Fibroblast of skin of left biceps (primary cell): ENCODE data around the gene SLC25A30.
"Not testable (repeated sequence)": the region's sequence is repeated elsewhere in the genome, so short reads cannot be mapped to it uniquely, and the experiment has no call there.

ENCODE experiments used
- DNase-seq, 2 experiments: peaks; one replicate each; pipeline ENCODE4 v3.0.0-alpha.2; 2013; ENCODE audit warnings: low read depth in 2 of 2

The SLC25A30 gene

DNA sequence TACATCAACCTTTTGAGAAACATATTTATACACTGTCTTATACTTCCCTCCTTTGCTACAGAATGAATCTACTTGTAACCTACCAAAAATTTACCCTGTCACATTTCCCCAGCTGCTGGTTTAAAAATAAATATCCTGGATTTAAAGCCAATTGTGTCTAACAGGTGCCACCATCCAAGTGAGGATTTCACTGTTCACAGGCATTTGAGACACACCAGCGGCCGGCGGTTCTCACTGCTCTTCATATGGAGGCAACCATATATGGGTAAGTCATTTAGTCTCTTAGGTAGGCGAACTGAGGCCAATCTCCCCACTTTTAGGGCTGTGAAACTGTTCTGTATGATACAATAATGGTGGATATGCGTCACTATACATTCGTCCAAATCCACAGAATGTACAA, 26.2 kb downstream of the SLC25A30 start:
- no peak for DNase-seq

DNA sequence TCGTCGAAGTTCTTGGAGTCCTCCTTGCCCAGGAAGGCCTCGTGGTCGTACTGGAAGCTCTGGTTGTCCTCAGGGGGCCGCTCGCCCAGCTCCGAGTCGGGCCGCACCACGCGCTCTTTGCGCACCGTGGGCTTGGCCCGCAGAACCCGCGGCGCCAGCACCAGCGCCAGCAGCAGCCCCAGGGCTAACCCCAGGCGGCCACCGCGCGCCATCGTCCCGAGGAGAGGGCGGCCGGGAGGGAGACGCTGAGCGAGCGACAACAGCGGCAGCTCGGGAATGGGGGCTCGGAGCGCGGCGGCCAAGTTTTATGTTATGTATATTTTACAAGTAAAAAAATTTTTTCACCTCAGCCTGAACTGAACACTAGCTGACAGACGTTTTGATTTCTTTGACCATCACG, 27.0 kb downstream of the SLC25A30 start:
- DNase-seq = not testable (repeated sequence)

DNA sequence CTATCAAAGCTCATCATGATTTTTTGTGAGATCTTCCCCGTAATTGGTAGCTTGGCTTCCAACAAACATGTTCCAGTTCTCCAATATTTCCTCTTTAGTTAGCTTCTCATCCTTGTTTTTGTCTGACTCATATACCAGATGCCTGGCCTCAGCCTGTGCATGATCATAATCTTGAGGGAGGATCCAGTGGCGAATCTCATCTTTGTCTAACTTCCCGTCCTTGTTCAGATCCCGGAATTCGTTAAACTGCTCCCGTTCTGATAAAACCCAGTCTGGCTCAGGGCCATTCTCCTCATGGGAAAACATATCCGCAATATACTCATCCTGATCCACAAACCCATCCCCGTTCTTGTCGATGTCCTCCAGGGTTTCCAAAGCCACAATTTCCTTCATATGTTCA, 27.8 kb downstream of the SLC25A30 start:
- not testable (repeated sequence) for DNase-seq

DNA sequence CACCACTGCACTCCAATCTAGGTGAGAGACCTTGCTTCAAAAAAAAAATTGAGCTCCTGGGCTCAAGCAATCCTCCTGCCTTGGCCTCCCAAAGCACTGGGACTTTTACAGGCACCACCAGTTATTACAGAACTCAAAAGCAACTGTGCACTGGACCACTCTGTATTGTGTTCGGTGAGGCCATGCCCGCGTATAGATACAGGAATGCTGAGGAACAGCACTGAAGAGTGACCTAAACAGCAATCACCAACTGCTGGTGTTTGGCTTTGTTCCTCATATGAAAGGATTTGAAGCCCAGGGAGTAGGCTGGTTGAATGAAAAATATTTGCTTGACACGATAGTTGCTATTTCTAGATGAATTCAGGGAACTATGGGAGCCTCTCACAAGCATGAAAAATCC, 29.5 kb downstream of the SLC25A30 start:
- DNase-seq = no peak

DNA sequence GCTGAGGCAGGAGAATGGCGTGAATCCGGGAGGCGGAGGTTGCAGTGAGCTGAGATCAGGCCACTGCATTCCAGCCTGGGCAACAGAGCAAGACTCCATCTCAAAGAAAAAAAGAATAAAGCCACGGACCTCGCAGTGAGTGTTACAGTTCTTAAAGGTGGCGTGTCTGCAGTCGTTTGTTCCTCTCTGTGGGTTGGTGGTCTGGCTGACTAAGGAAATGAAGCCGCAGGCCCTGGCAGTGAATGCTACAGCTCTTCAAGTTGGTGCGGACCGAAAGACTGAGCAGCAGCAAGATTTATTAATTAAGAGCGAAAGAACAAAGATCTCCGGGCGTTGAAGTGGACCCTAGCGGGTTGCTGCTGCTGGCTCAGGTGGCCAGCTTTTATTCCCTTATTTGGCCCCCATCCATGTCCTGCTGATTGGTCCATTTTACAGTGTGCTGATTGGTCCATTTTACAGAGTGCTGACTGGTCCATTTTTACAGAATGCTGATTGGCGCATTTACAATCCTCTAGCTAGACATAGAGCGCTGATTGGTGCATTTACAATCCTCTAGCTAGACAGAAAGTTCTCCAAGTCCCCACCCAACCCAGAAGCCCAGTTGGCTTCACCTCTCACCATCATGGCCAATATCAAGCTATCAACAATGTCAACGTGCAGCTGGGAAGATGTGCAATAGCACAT, 31.1 kb downstream of the SLC25A30 start:
- not testable (repeated sequence) for DNase-seq

DNA sequence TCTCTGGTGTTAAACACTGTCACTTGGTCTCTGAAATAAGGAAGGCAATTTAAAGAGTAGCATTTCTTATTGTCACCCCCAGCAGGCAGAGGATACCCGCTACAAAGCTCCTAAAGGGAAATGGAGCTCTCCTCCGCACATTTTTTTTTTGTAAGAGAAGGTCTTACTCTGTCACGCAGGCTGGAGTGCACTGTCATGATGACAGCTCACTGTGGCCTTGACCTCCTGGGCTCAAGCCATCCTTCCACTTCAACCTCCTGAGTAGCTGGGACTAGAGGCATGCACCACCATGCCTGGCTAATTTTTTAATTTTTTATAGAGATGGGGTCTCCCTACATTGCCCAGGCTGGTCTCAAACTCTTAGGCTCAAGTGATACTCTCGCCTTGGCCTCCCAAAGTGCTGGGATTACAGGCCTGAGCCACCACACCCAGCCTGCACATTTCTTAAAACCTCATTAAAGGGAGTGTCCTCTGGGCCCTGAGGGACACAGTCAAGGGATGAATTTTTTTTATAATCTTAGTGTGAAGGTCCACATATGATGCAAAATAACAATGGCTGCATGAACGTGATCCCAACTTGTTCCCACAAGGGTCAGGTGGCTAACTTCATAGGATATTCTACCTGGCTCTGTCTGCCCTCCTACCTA, 32.1 kb downstream of the SLC25A30 start:
- no peak for DNase-seq

DNA sequence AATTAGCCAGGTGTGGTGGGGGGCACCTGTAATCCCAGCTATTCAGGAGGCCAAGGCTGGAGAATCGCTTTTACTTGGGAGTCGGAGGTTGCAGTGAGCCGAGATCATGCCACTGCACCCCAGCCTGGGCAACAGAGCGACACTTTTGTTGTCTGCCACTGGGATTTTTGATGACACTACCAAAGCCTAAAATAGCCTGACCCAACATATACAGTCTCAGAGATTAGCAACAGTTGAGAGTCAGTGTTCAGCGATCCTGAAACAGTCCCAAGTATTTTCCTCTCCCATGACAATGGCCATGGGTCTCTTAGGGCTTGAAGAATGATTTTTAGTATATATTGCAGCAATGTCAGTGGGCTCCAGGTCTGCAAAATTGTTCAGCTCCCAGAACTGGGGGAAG, 32.9 kb downstream of the SLC25A30 start:
- DNase-seq = no peak

DNA sequence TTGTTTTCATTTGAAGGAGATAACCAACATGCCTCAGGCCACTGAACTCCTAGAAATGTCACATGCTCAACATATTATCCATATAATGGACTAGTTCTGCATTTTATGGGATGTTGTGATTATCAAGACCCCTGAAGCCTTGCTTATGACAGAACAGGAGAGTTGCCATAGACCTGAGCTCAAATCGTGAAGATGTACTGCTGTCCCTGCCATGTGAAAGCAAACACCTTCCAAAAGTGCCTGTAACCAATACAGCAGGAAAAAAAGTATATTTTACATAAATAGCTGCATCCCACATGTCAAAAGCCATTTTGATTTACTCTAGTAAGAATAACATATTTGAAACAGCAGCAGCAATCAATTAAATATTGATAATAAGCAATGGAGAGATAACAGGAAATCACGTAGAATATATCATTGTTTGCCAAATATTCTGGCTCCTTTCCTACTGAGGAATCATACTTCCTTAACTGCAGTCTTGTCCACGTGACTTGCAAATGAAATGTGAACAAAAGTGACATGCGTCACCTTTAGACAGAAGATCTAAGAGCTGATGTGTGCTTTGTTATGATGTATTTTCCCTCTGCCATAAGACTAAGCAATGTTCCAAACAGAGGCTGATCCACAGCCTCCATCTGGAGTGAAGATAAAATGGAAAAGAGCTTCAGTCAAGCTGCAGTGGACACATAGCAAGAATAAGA, 33.5 kb downstream of the SLC25A30 start:
- no peak for DNase-seq

DNA sequence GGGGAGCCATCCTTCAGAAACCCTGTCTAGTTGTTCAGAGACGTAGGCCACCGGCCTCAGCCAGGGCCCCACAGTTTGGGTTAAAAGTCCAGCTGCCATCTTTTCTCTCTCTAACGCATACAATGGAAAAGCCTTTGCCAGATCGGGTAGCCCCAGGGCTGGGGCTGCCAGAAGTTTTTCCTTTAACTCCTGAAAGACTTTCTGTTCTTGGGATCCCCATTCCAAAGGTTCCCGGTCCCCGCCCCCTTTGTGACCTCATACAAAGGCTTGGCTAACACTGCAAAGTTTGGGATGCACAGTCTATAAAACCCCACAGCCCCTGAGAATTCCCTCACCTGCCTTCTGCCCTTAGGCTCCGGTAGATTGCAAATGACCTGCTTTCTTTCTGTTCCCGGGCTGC, 35.4 kb downstream of the SLC25A30 start:
- DNase-seq = not testable (repeated sequence)

DNA sequence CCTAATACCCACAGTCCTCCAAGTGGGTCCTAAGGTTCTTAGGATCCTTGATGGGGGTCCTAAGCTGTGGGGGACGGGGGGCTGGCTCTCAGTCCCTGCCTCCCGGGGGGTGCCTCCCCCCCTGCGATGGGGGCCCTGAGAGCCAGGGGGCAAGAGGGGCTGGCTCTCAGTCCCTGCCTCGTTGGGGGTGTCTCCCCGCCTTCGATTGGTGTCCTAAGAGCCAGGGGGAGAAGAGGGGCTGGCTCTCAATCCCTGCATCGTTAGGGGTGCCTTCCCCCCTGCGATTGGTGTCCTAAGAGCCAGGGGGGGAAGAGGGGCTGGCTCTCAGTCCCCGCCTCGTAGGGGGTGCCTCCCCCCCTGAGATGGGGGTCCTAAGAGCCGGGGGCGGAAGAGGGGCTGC, 37.0 kb downstream of the SLC25A30 start:
- DNase-seq = no peak

DNA sequence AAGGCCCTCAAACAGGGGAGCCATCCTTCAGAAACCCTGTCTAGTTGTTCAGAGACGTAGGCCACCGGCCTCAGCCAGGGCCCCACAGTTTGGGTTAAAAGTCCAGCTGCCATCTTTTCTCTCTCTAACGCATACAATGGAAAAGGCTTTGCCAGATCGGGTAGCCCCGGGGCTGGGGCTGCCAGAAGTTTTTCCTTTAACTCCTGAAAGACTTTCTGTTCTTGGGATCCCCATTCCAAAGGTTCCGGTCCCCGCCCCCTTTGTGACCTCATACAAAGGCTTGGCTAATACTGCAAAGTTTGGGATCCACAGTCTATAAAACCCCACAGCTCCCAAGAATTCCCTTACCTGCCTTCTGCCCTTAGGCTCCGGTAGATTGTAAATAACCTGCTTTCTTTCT, 37.5 kb downstream of the SLC25A30 start:
- DNase-seq = not testable (repeated sequence)

DNA sequence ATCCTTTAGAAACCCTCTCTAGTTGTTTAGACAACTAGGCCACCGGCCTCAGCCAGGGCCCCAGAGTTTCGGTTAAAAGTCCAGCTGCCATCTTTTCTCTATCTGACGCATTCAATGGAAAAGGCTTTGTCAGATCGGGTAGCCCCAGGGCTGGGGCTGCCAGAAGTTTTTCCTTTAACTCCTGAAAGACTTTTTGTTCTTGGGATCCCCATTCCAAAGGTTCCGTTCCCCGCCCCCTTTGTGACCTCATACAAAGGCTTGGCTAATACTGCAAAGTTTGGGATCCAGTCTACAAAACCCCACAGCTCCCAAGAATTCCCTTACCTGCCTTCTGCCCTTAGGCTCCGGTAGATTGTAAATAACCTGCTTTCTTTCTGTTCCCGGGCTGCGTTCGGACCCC, 38.7 kb downstream of the SLC25A30 start:
- not testable (repeated sequence) for DNase-seq

DNA sequence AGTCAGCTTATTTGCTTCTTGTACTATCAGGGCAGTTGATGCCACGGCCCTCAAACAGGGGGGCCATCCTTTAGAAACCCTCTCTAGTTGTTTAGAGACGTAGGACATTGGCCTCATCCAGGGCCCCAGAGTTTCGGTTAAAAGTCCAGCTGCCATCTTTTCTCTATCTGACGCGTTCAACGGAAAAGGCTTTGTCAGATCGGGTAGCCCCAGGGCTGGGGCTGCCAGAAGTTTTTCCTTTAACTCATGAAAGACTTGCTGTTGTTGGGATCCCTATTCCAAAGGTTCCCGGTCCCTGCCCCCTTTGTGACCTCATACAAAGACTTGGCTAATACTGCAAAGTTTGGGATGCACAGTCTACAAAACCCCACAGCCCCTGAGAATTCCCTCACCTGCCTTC, 39.4 kb downstream of the SLC25A30 start:
- not testable (repeated sequence) for DNase-seq

DNA sequence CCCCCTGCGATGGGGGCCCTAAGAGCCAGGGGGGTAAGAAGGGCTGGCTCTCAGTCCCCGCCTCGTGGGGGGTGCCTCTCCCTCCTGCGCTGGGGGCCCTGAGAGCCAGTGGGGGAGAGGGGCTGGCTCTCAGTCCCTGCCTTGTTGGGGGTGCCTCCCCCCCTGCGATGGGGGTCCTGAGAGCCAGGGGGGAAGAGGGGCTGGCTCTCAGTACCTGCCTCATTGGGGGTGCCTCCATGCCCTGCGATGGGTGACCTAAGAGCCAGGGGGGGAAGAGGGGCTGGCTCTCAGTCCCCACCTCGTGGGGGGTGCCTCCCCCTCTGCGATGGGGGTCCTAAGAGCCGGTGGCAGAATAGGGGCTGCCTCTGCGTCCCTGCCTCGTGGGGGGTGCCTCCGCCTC, 40.9 kb downstream of the SLC25A30 start:
- not testable (repeated sequence) for DNase-seq

DNA sequence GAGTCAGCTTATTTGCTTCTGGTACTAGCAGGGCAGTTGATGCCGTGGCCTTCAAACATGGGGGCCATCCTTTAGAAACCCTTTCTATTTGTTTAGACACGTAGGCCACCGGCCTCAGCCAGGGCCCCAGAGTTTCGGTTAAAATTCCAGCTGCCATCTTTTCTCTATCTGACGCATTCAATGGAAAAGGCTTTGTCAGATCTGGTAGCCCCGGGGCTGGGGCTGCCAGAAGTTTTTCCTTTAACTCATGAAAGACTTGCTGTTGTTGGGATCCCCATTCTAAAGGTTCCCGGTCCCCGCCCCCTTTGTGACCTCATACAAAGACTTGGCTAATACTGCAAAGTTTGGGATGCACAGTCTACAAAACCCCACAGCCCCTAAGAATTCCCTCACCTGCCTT, 41.5 kb downstream of the SLC25A30 start:
- not testable (repeated sequence) for DNase-seq

DNA sequence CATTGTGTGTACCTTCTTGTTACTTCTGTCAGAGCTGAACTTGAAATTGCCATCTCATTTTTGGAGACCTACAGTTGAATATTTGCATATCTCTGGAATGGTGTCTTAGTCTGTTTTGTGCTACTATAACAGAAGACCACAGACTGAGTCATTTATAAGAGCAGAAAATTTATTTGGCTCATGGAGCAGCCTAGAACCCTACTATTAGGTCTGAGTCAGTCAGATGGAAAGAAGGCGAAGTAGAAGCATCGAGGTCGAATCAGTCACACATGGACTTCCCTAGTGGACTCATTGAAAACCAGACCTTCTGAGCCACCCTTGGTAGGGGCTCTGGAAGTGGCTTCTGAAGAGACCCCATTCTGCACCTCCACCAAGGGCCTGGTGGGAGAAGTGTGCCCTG, 43.3 kb downstream of the SLC25A30 start:
- no peak for DNase-seq

DNA sequence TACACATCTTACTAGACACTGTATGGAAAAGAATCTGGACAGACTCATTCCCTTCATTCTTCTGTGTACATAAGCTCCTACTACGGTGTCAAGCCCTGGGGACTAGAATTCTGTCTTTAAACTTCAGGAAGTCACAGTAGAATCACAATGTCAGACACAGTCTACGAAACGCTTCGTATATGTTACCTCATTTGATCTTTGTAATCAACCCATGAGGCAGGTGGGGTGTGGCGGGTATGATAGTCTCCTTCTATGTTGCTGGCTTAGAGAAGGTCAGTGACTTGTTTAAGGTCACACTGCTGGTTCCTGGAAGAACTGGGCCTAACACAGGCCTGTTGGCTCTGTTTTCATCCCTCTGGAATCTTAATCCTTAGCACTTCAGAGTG, 45.0 kb downstream of the SLC25A30 start:
- no peak for DNase-seq

DNA sequence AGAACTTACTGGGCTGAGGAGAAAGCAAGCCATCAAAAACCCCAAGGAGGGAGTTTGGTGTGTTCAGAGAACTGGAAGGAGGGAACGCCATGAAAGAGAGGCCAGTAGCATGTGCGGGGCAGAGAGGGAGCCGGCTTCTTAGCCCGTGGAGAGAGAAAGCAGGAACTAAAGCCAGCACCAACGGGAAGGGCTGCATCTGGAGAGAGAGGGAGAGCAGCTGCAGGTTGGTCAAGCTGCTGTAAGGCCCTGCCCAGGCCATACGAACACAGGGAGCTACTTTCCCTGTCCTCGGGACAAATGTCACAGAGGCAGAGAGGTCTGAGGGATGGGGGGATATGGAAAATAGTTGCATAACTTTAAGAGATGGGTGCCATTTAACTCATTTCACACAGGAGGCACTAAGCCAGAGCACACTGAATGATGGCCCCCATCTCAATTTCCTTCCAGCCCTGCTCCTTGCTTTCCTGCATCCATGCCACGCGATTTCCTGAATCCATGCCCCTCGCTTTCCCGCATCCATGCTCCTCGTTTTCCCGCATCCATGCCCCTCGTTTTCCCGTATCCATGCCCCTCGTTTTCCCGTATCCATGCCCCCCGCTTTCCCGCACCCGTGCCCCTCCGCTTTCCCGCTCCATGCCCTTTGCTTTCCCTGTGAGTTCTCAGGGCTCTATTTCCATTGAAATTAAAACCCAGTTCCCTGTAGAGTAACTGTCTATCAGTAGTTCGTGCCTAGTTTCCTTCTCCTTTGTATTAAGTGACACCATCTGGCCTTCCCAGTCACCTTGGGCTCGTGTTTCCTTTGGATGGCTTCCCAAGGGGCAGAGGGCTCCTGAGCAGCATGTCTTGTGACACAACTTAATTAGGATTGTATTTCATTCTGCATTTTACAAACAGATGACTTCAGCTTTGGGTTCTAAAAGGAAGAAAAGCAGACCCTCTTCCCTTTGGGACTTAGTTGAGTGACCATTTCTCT, 45.7 kb downstream of the SLC25A30 start:
- DNase-seq = no peak

DNA sequence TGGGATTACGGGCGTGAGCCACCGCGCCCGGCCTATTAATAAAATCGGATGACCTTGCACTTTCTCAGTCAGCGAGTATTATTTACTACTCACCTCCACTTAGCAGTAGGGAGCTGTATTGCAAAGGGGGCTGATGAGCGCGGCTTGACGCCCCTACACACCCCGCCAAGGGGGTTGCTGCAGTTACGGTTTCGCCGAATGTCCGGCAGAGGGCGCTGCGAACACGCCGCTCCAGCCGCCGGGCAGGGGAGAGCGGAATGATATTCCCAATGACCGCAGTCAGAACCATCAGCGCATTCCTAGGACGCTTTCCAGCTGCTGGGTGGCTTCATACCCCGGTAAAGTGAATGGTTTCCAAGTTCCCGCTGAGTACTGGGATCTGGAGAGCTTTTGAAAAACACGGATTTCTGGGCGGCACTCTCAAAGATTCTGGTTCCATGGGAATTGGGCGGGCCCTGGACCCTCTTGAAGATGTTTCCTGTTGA, 47.2 kb downstream of the SLC25A30 start:
- peak; percentile 71 to 72 for DNase-seq

DNA sequence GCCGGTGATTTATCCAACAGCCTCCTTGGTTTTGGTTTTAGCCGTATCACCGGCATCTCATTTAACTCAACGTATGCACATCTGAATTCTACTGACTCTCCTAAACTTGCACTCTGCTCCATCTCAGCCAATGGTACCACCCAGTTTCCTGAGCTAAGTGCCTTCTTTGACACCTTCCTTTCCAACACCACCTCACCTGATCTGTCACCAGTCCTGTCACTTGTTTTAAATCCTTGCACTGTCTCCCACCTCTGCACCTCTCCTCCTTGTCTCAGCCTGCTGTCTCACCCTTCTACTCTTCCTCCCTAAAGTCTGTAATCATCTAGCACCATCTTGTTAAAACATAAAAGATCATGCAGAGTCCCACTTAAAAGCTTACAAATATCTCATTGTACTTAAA, 49.1 kb downstream of the SLC25A30 start:
- no peak for DNase-seq

DNA sequence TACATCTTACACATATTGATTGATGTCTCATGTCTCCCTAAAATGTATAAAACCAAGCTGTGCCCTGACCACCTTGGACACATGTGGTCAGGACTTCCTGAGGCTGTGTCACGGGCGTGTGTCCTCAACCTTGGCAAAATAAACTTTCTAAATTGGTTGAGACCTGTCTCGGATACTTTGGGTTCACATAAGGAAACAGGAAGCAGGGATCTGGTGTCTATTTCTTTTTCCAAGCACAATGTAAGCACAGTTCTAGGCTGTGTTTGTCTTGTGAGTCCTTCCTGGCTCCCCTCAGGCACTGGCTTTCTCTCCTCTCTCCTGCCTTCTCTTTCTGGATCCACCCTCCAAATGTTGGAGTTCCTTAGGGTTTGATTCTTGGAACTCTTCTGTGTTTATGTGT, 49.6 kb downstream of the SLC25A30 start:
- DNase-seq = no peak

DNA sequence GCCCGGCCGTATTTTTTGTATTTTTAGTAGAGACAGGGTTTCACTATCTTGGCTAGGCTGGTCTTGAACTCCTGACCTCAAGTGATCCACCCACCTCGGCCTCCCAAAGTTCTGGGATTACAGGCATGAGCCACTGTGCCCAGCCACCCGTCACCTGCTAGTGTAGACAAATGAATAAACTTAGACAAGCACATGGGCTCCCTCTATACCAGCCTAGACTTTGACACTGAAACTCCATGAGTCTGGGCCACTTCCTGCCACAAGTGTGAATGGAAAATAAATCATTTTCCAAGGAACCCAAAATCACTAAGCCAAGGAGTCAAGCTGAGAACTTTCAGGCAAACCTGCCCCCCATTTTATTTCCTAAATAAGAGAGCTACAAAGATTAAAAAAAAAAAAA, 50.2 kb downstream of the SLC25A30 start:
- no peak for DNase-seq
